MM.1S (cell line): ENCODE results near the gene NLGN1.

Experiments used
- DNase-seq: peaks from one replicate; pipeline ENCODE4 v3.0.0-alpha.2; 2015
- H2AFZ ChIP-seq: fragments of 300-600 bp; sonication (generic); 2 replicates; pipeline ENCODE4 v1.6.0; 2016; ENCODE audit warnings: antibody characterized with exemption, low read length
- H3F3A ChIP-seq: fragments of 300-600 bp; sonication (generic); 2 replicates; pipeline ENCODE4 v1.6.1; 2016; ENCODE audit warnings: mild to moderate bottlenecking, antibody characterized with exemption, low read length, moderate library complexity, mixed read lengths; ENCODE audit not compliant: insufficient read depth
- H3K27ac ChIP-seq: fragments of 300-600 bp; sonication (generic); 2 replicates; pipeline ENCODE4 v1.5.1; 2016; ENCODE audit warnings: mild to moderate bottlenecking, low read length
- H3K27me3 ChIP-seq: fragments of 300-600 bp; sonication (generic); replicated peaks from 2 replicates; pipeline ENCODE4 v1.6.0; 2016; ENCODE audit warnings: low read length; ENCODE audit not compliant: insufficient read depth
- H3K36me3 ChIP-seq: fragments of 300-600 bp; sonication (generic); replicated peaks from 2 replicates; pipeline ENCODE4 v1.6.1; 2016; ENCODE audit warnings: mild to moderate bottlenecking, low read length, mixed read lengths; ENCODE audit not compliant: insufficient read depth
- H3K4me1 ChIP-seq: fragments of 300-600 bp; sonication (generic); 2 replicates; pipeline ENCODE4 v1.6.1; 2016; ENCODE audit warnings: low read length, mixed read lengths
- H3K4me2 ChIP-seq: fragments of 300-600 bp; sonication (generic); 2 replicates; pipeline ENCODE4 v1.6.0; 2016; ENCODE audit warnings: low read depth, low read length
- H3K4me3 ChIP-seq: fragments of 300-600 bp; sonication (generic); 2 replicates; pipeline ENCODE4 v1.5.1; 2016; ENCODE audit warnings: low read length, mixed read lengths
- H3K79me2 ChIP-seq: fragments of 300-600 bp; sonication (generic); 2 replicates; pipeline ENCODE4 v1.6.1; 2016; ENCODE audit warnings: mixed run types, low read length, mixed read lengths
- H3K9ac ChIP-seq: fragments of 300-600 bp; sonication (generic); 2 replicates; pipeline ENCODE4 v1.6.1; 2016; ENCODE audit warnings: low read length, mixed read lengths
- H3K9me2 ChIP-seq: fragments of 300-600 bp; sonication (generic); replicated peaks from 2 replicates; pipeline ENCODE4 v1.6.1; 2016; ENCODE audit warnings: mild to moderate bottlenecking, low read length, mixed read lengths; ENCODE audit not compliant: insufficient read depth
- H3K9me3 ChIP-seq: fragments of 300-600 bp; sonication (generic); replicated peaks from 2 replicates; pipeline ENCODE4 v1.6.1; 2016; ENCODE audit warnings: mild to moderate bottlenecking, low read length, mixed read lengths; ENCODE audit not compliant: insufficient read depth
- H4K20me1 ChIP-seq: fragments of 300-600 bp; sonication (generic); 2 replicates; pipeline ENCODE4 v1.6.1; 2016; ENCODE audit warnings: mild to moderate bottlenecking, low read length, moderate library complexity, mixed read lengths; ENCODE audit not compliant: insufficient read depth
- EZH2 ChIP-seq: fragments of 300-600 bp; sonication (generic); optimal IDR thresholded peaks from 2 replicates; pipeline ENCODE3; 2017; ENCODE audit warnings: low read depth, mild to moderate bottlenecking, antibody characterized with exemption, low read length, mixed read lengths
- EZH2phosphoT487 ChIP-seq: fragments of 300-600 bp; sonication (generic); IDR thresholded peaks from 2 replicates; pipeline ENCODE4 v1.6.1; 2018; ENCODE audit warnings: antibody characterized with exemption, low read length
- TF ChIP-seq, protein P1 (sequence below): fragments of 300-600 bp; sonication (generic); IDR thresholded peaks from 2 replicates; pipeline ENCODE4 v1.5.1; 2016; ENCODE audit warnings: antibody characterized with exemption, low read length, mixed read lengths

Gene NLGN1

DNA sequence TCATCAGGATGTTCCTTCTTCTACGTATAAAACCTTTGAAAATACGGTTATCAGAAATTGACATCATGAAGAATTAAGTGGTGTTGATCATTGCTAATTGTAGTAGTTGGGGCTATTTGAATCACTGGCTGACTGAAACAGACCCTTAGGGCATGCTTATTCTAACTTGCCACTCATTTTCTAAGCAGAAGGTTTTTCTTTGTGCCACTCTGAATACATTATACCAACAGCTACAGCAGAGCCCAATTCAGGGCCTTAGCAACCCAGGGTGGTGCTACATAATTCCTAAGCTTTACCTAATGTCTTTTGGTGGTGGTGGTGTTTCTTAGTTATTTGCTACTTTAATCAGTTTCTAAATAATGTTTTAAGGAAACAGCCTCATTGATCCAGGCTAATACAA, 524.2 kb downstream of the NLGN1 start:
- TF ChIP-seq EZH2phosphoT487, result no peak
- TF ChIP-seq, protein P1, sequence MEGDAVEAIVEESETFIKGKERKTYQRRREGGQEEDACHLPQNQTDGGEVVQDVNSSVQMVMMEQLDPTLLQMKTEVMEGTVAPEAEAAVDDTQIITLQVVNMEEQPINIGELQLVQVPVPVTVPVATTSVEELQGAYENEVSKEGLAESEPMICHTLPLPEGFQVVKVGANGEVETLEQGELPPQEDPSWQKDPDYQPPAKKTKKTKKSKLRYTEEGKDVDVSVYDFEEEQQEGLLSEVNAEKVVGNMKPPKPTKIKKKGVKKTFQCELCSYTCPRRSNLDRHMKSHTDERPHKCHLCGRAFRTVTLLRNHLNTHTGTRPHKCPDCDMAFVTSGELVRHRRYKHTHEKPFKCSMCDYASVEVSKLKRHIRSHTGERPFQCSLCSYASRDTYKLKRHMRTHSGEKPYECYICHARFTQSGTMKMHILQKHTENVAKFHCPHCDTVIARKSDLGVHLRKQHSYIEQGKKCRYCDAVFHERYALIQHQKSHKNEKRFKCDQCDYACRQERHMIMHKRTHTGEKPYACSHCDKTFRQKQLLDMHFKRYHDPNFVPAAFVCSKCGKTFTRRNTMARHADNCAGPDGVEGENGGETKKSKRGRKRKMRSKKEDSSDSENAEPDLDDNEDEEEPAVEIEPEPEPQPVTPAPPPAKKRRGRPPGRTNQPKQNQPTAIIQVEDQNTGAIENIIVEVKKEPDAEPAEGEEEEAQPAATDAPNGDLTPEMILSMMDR, result no peak
- no peak for TF ChIP-seq EZH2
- no peak for DNase-seq
- Histone ChIP-seq H3K4me2 (no peak overlapping the region), H3K9me3 (no peaks in the 10 kb centered on the region), H3K9me2 (no peaks in the 10 kb centered on the region), H3K27me3 (no peaks in the 10 kb centered on the region), H2AFZ (no peak overlapping the region), H3K36me3 (no peaks in the 10 kb centered on the region), H3K79me2 (no peaks in the 10 kb centered on the region), H3F3A (peaks cover 18% of the 10 kb centered on the region), H4K20me1 (no peaks in the 10 kb centered on the region), H3K4me1 (peaks cover 33% of the 10 kb centered on the region), H3K4me3 (no peak overlapping the region), H3K27ac (no peak overlapping the region), H3K9ac (no peak overlapping the region)

DNA sequence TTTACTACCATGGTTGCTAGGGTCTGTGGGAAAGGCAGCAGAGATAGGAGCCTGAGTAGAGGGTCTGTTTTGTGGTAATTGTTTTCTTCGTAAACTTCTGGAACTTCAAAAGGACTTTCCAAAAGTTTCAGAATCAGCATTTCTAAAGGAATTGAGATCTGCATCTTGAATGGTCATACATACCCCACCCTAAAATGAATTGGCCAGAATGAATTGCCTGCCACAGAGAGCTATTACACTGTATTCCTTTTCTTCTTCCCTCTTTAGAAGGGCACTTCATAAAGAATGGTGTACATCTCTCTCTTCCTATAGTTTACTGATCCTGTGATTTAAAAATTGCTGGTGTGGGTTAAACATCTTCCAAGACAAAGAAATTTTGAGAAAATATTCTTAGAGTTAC, 525.7 kb downstream of the NLGN1 start:
- Histone ChIP-seq H4K20me1 (no peaks in the 10 kb centered on the region), H3F3A (peaks cover 18% of the 10 kb centered on the region), H3K9me3 (no peaks in the 10 kb centered on the region), H3K4me2 (no peak overlapping the region), H3K36me3 (no peaks in the 10 kb centered on the region), H3K9me2 (no peaks in the 10 kb centered on the region), H2AFZ (no peak overlapping the region), H3K27ac (no peak overlapping the region), H3K9ac (no peak overlapping the region), H3K79me2 (no peaks in the 10 kb centered on the region), H3K4me3 (no peak overlapping the region), H3K27me3 (no peaks in the 10 kb centered on the region), H3K4me1 (peaks cover 24% of the 10 kb centered on the region)
- no peak for DNase-seq
- TF ChIP-seq EZH2 (no peak), EZH2phosphoT487 (no peak)
- TF ChIP-seq, protein P1, result no peak

DNA sequence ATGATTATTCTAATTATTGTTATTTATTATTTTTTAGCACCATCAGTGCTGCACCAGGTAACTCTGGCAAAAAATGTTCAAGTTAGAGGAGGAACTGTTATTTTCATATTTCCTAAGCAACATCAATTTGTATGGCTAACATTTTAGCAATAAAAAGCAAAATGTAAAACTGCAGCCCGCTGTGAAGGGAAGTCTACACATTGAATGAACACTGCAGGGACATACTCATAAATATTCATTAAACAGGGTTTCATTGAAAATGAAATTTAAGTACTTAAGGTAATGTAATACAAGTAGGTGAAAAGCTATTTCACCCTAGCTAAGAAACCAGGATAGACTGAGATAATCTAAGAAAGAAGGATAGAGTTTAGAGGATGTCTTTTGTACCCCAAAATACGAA, 532.7 kb downstream of the NLGN1 start:
- Histone ChIP-seq H3K27ac (no peak overlapping the region), H3K4me3 (no peak overlapping the region), H3K79me2 (no peaks in the 10 kb centered on the region), H3F3A (peaks cover 7% of the 10 kb centered on the region; the same call in 1 of the 2 replicates), H3K4me2 (no peak overlapping the region), H2AFZ (no peak overlapping the region), H3K4me1 (peaks cover 23% of the 10 kb centered on the region), H3K9me2 (no peaks in the 10 kb centered on the region), H4K20me1 (no peaks in the 10 kb centered on the region), H3K36me3 (no peaks in the 10 kb centered on the region), H3K9me3 (no peaks in the 10 kb centered on the region), H3K9ac (no peak overlapping the region), H3K27me3 (no peaks in the 10 kb centered on the region)
- DNase-seq, result no peak
- TF ChIP-seq EZH2phosphoT487, result no peak
- TF ChIP-seq, protein P1, result no peak
- no peak for TF ChIP-seq EZH2
